B cell (primary cell): ENCODE results near the gene RETN. TPM values are rescaled to one million over a fixed set of nuclear protein-coding genes. Genes with fewer than 3 reads are reported as not detected.
A peak's percentile ranks its signal among the peaks of the same experiment; 100 is the strongest.

Source experiments
- ATAC-seq: fragments of 200-7000 bp; cut with Tn5 transposase; one replicate; pipeline ENCODE4 v1.10.0; 2021; ENCODE audit warnings: low read depth, mild to moderate bottlenecking, moderate number of reproducible peaks, moderate library complexity
- CTCF ChIA-PET: fragments of 350-600 bp; sonication (Branson Sonifier 250); formaldehyde crosslinking; loops from one replicate; lab custom pipeline; 2021; ENCODE audit warnings: antibody characterized with exemption, inconsistent platforms; lab: Charles Lee
- POLR2A ChIA-PET: fragments of 350-600 bp; sonication (Branson Sonifier 250); formaldehyde crosslinking; loops from one replicate; lab custom pipeline; 2021; ENCODE audit warnings: antibody characterized with exemption; lab: Charles Lee
- DNase-seq: peaks from one replicate; pipeline ENCODE4 v3.0.0; 2013
- H2AFZ ChIP-seq: 2 replicates; pipeline ENCODE4 v1.6.1; 2012; ENCODE audit warnings: mild to moderate bottlenecking, low read depth, low read length; ENCODE audit not compliant: insufficient read depth, poor library complexity, severe bottlenecking
- H3K27ac ChIP-seq, 2 donors: 1 replicate in 1 of 2; 2 replicates in 1 of 2; pipeline ENCODE4 v1.5.1; 2012 to 2013; ENCODE audit warnings: low read length in 2 of 2, mild to moderate bottlenecking in 2 of 2, moderate library complexity in 1 of 2
- H3K27me3 ChIP-seq, 4 experiments: fragments of 200-600 bp in 1 of 4; sonication (generic) in 1 of 4; replicated peaks in 1 of 4; 1 replicate in 2 of 4; 2 replicates in 2 of 4; pipeline versions ENCODE4 v1.6.1 to v1.7.0; 2013 to 2016; ENCODE audit warnings: low read length in 3 of 4, mild to moderate bottlenecking in 2 of 4, mixed read lengths in 1 of 4, moderate library complexity in 1 of 4; ENCODE audit not compliant: insufficient read depth in 4 of 4, control insufficient read depth in 3 of 4; ENCODE audit errors: control extremely low read depth in 1 of 4
- H3K36me3 ChIP-seq, 2 experiments: replicated peaks in 1 of 2; 1 replicate in 1 of 2; 2 replicates in 1 of 2; pipeline versions ENCODE4 v1.6.1 to v1.7.1; 2013; ENCODE audit warnings: low read length in 1 of 2; ENCODE audit not compliant: insufficient read depth in 2 of 2, control insufficient read depth in 1 of 2; ENCODE audit errors: control extremely low read depth in 1 of 2, extremely low read depth in 1 of 2
- H3K4me1 ChIP-seq, 2 donors: fragments of 200-600 bp in 1 of 2; sonication (generic) in 1 of 2; 1 replicate in 1 of 2; 2 replicates in 1 of 2; pipeline versions ENCODE4 v1.5.1 to v1.6.1; 2013 to 2017; ENCODE audit warnings: low read length in 2 of 2; ENCODE audit not compliant: control insufficient read depth in 2 of 2, insufficient read depth in 2 of 2
- H3K4me2 ChIP-seq: replicated peaks from 2 replicates; pipeline ENCODE3; 2012; ENCODE audit warnings: mild to moderate bottlenecking, low read depth, low read length; ENCODE audit not compliant: poor library complexity, severe bottlenecking
- H3K4me3 ChIP-seq, 5 experiments: fragments of 200-600 bp in 1 of 5; sonication (generic) in 1 of 5; 1 replicate in 3 of 5; 2 replicates in 2 of 5; pipeline versions ENCODE4 v1.5.1 to v1.7.0; 2011 to 2016; ENCODE audit warnings: low read length in 4 of 5, mild to moderate bottlenecking in 4 of 5, low read depth in 2 of 5, control low read depth in 1 of 5, moderate library complexity in 1 of 5; ENCODE audit not compliant: insufficient read depth in 1 of 5; ENCODE audit errors: control extremely low read depth in 1 of 5, extremely low read depth in 1 of 5
- H3K79me2 ChIP-seq: fragments of 200-600 bp; sonication (generic); one replicate; pipeline ENCODE4 v1.6.0; 2016; ENCODE audit warnings: low read length; ENCODE audit not compliant: control insufficient read depth, insufficient read depth
- H3K9ac ChIP-seq: fragments of 200-600 bp; sonication (generic); 2 replicates; pipeline ENCODE4 v1.6.1; 2017; ENCODE audit warnings: mild to moderate bottlenecking, low read length, moderate library complexity
- H3K9me3 ChIP-seq, 3 donors: one replicate each; pipeline versions ENCODE4 v1.6.1 to v1.7.1; 2013; ENCODE audit warnings: low read length in 2 of 3; ENCODE audit not compliant: control insufficient read depth in 2 of 3, insufficient read depth in 1 of 3; ENCODE audit errors: control extremely low read depth in 1 of 3
- H4K20me1 ChIP-seq: 2 replicates; pipeline ENCODE4 v1.6.0; 2012; ENCODE audit warnings: mild to moderate bottlenecking, low read length; ENCODE audit not compliant: insufficient read depth, control insufficient read depth, poor library complexity, severe bottlenecking
- H3K27ac Mint-ChIP-seq: one replicate; pipeline ENCODE4 v1.8.0; 2021; ENCODE audit warnings: mixed read lengths
- H3K27me3 Mint-ChIP-seq: one replicate; pipeline ENCODE4 v1.8.0; 2021; ENCODE audit warnings: mixed read lengths
- H3K4me1 Mint-ChIP-seq: one replicate; pipeline ENCODE4 v1.8.0; 2021; ENCODE audit warnings: mixed read lengths
- H3K4me3 Mint-ChIP-seq: one replicate; pipeline ENCODE4 v1.8.0; 2021; ENCODE audit warnings: mixed read lengths
- H3K9me3 Mint-ChIP-seq: one replicate; pipeline ENCODE4 v1.8.0; 2022; ENCODE audit warnings: mixed read lengths; ENCODE audit not compliant: insufficient read depth
- EZH2 ChIP-seq: IDR thresholded peaks from 2 replicates; pipeline ENCODE4 v1.6.1; 2012; ENCODE audit warnings: borderline replicate concordance, low read depth, mild to moderate bottlenecking, moderate library complexity, low read length; ENCODE audit not compliant: insufficient read depth, poor library complexity, severe bottlenecking
- WGBS: methylation state at CpG from one replicate; pipeline ENCODE4 v1.1.5; 2013; ENCODE audit warnings: missing lambda C conversion rate; ENCODE audit not compliant: insufficient coverage; 5-methylcytosine and 5-hydroxymethylcytosine counted together
- intact Hi-C: fragments of 100-400 bp; cut with micrococcal nuclease; formaldehyde crosslinking; loops from one replicate; pipeline ENCODE4 v1.10.0; 2022
- polyA plus RNA-seq: library from polyadenylated mRNA; depleted of rRNA; stranded (reverse); fragments of >200 nt; gene quantifications from 2 replicates; pipeline ENCODE4 v1.2.3, GENCODE V29; 2012
- total RNA-seq, 2 donors: library from RNA; stranded (reverse); fragments of 120-200 nt in 1 of 2; gene quantifications; 1 replicate in 1 of 2; 2 replicates in 1 of 2; pipeline versions ENCODE4 v1.2.3 to v1.2.4, GENCODE V29; 2013 to 2022
- TF ChIP-seq, protein P1 (sequence below): fragments of 200-600 bp; IDR thresholded peaks from one replicate; pipeline ENCODE4 v1.8.0; 2022; ENCODE audit warnings: antibody characterized with exemption, mild to moderate bottlenecking

Gene RETN
- total and polyA plus RNA-seq, 2 donors (not counting 1 experiment from before 2014, with no cell fraction given): not detected

GRCh38 chr19:7701049-7701653, 32.3 kb downstream of the RETN start:
- TF ChIP-seq, protein P1, sequence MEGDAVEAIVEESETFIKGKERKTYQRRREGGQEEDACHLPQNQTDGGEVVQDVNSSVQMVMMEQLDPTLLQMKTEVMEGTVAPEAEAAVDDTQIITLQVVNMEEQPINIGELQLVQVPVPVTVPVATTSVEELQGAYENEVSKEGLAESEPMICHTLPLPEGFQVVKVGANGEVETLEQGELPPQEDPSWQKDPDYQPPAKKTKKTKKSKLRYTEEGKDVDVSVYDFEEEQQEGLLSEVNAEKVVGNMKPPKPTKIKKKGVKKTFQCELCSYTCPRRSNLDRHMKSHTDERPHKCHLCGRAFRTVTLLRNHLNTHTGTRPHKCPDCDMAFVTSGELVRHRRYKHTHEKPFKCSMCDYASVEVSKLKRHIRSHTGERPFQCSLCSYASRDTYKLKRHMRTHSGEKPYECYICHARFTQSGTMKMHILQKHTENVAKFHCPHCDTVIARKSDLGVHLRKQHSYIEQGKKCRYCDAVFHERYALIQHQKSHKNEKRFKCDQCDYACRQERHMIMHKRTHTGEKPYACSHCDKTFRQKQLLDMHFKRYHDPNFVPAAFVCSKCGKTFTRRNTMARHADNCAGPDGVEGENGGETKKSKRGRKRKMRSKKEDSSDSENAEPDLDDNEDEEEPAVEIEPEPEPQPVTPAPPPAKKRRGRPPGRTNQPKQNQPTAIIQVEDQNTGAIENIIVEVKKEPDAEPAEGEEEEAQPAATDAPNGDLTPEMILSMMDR: no peak
- no peak for TF ChIP-seq EZH2
- ATAC-seq (no peak), DNase-seq (no peak)
- Mint-ChIP-seq H3K27ac (peak overlapping the region; percentile 100), H3K27me3 (no peaks in the 10 kb centered on the region), H3K4me3 (peak overlapping the region; percentile 89), H3K4me1 (peaks cover 85% of the 10 kb centered on the region), H3K9me3 (no peaks in the 10 kb centered on the region)
- H3K4me2 ChIP-seq: peak overlapping the region; percentile 72
- H3K27ac ChIP-seq: peak overlapping the region; percentile 95 to 98
- peaks cover 0 to 6% (median 0%) of the 10 kb centered on the region in 3 donors for H3K9me3 ChIP-seq
- ChIA-PET CTCF (interaction anchor here (0.6 to 8.3 kb wide), 4 partner anchors 12 to 111 kb away, joined by 3 to 58 read pairs (median 30); partner anchors contain the start of gene TRAPPC5), POLR2A (interaction anchor here (0.5 to 2.6 kb wide), 7 partner anchors 10 to 112 kb away, joined by 3 to 15 read pairs (median 5); partner anchors contain the start of gene TRAPPC5)
- no peaks in the 10 kb centered on the region for H4K20me1 ChIP-seq
- H3K4me1 ChIP-seq: peaks cover 87 to 97% of the 10 kb centered on the region in 2 donors
- intact Hi-C loops: loop anchor here (10.0 kb wide), 1 partner anchor 356 kb away; the partner anchor contains the start of gene ARHGEF18
- H3K36me3 ChIP-seq: peaks cover 0 to 30% of the 10 kb centered on the region in 2 experiments
- H3K79me2 ChIP-seq: peaks cover 90% of the 10 kb centered on the region
- no peaks in the 10 kb centered on the region for H3K27me3 ChIP-seq
- H2AFZ ChIP-seq: no peak overlapping the region
- 78% methylated on average over 11 of the region's 12 CpGs for WGBS
- peak overlapping the region; percentile 59 for H3K9ac ChIP-seq
- peak overlapping the region; percentile 9 to 77 (median 72) for H3K4me3 ChIP-seq
